Lower leg skin (tissue), 3 donors: ENCODE results near the gene ASTN1.

Experiments
- CTCF ChIP-seq, 3 donors: fragments of 450-650 bp; IDR thresholded peaks; one replicate each; pipeline ENCODE4 v1.5.1; 2016; ENCODE audit warnings: antibody characterized with exemption in 3 of 3, mild to moderate bottlenecking in 3 of 3, moderate library complexity in 2 of 3
- POLR2A ChIP-seq, 2 donors: fragments of 450-650 bp; IDR thresholded peaks; one replicate each; pipeline ENCODE4 v1.6.1; 2016 to 2017; ENCODE audit warnings: antibody characterized with exemption in 2 of 2, mild to moderate bottlenecking in 1 of 2, moderate library complexity in 1 of 2

GRCh38 chr1:176880955-176881595 lies 283.4 kb downstream of the ASTN1 start:
- peak in 1 of 3 donors; percentile 46 for TF ChIP-seq CTCF (IDR thresholded peaks at IDR 0.05)
- no peak for TF ChIP-seq POLR2A (IDR thresholded peaks at IDR 0.05)
